Measurements from ENCODE around the gene TECPR2. TPM values are rescaled to one million over a fixed set of nuclear protein-coding genes. Genes with fewer than 3 reads are reported as not detected.
A peak's percentile ranks its signal among the peaks of the same experiment; 100 is the strongest.

Gene TECPR2
- total RNA-seq, 2 donors from 2014 or later: 17.1 to 20.5 TPM

DNA sequence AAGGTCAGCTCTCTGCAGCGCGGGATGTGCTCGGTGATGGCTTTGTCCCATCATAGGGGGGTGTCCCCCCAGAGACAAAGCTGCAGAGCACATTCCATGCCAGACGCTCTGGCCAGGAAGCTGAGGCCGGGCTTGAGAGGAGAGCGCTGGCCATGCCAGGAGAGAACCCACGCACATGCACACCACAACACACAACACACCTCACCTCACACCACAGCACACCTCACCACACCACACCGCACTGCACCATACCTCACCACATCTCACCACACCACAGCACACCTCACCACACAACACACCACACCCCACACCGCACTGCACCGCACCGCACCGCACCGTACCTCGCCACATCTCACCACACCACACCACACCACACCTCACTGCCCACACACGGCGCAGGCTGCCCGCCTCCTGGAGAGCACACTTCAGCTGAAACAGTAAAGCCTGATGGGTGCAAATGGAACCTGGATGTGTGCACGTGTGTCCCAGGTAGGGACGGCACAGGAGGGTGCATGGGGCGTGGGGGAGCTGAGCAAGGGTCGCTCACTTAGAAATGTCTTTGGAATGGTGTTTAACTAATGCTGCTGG is 136.0 kb downstream of the TECPR2 start:
- ATAC-seq: no peak
- intact Hi-C loops (cut with DNase I, micrococcal nuclease): no loop called here
- no peak for DNase-seq

DNA sequence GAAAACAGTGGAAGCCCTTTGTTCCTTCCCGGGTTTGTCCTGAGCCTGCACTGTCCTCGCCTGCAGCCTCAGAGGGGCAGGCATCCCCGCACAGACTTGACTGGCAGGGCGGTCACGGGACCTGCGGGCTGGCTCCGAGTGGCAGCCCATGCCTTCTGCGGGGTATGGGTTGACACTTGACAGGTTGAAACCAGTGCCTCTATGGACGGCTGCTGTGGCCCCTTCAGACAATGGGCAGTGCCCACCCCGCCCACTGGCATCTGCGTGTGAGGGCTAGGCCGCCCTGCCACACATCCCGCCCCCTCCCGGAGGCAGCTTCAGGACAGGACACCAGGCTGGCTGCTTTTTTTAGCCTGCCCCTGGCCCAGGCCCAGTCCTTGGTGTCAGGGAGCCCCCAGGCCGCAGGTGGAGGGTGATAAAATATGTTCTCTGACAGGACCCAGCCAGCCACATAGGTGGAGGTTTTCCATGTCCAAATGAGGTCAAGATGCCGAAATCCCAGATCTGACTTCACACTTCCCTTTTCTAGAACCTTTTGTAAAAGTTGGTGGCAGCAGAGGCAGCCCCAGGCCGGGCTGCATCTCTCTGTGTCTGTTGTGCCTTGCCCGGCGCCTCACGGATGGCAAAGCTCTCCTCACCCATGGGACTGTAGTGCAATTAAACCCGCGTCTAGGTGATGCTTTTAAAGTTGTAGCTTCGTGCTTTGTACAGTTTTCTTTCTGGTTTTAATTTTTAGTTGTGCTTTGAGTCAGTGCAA is 136.8 kb downstream of the TECPR2 start:
- ATAC-seq (no peak), DNase-seq (no peak)
- intact Hi-C loops (cut with DNase I, micrococcal nuclease): no loop called here

DNA sequence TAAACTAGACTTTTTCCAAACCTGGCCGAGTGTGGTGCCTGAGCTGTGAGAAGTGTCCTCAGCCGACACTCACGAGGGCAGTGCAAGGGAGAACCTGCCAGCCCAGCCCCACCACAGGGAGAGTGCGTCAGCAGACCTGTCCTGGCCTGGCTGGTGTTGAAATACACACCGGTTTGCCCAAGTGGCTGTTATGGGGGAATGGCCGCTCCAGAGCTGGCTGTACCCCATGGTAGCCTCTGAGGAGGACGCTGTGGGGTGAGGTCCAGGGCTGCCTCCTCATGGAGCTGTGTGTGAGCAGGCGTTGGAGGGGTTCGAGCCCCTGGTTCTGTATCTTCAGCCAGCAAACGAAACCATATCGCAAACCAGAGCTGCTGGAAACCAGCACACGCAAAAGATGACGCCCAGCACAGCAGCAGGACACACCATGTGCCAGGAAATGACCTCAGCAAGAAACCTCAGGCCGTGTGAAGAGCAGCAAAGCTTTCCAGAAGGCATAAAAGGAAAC is 137.5 kb downstream of the TECPR2 start:
- DNase-seq: peak in 1 of 2 donors; percentile 62
- intact Hi-C loops (cut with DNase I, micrococcal nuclease): no loop called here

DNA sequence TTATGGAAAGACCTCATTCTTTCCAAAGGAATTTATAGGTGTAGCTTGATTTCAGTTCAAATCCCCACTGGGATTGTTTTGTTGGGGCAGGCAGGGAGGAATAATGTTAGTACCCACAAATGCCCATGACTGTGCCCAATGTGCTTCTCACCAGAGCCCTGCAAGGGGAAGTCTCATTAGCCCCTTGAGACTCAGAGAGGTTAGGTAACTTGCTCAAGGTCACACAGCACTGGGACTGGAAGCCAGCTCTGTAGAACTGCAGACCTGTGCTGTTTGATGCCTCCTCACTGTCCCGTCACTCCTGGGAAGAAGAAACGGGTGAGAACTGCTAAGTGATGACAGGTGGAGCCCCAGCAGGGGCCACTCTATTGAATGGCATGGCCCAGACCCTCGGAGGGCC is 138.0 kb downstream of the TECPR2 start:
- no peak for DNase-seq
- intact Hi-C loops (cut with DNase I, micrococcal nuclease): no loop called here
- ATAC-seq: no peak

More for the DNA sequence above, 137.5 kb downstream of the TECPR2 start:
- no peak for ATAC-seq

DNA sequence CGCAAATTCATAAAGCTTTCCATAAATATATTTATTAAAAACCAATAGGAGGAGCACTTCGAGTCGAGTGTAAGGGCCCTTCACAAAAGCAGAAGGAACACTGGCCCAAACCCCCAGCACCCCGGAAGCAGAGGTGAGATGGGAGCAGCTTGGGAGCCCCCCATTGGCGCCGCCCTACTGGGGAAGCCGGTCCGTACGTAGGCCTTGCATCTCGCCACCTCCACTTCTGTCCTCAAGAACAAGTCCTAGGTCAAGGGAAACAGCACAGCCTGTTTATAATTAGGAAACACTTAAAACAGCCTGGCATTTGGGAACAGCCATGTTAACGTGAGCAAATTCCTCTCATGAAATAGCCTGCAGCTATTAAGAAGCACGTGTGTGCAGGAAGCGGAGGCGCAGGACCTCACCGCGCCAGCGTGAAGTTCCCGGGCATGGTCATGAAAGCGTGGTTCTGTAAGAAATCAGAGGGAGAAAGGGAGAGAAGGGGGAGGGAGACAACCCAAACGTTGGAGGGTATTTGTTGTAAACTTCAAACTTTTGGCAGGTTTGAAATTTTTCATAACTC is 139.1 kb downstream of the TECPR2 start:
- intact Hi-C loops (cut with DNase I, micrococcal nuclease): no loop called here
- no peak for DNase-seq
- no peak for ATAC-seq

DNA sequence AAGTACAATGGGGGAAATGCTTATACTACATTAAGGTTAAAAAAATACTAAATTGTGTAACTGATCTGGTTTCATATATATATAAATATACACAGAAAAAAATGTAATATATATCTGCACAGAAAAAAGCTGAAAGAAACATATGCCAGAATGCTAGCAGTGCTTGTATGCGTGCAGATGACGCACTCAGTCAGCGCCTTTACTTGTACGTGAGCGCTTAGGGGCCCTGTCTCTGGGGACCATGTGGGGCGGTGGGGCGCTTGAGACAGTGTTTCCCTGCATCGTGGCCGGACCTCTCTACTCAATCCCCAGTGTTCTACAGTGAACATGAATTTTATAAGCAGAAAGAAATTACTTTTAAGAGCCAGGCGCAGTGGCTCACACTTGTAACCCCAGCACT is 139.8 kb downstream of the TECPR2 start:
- intact Hi-C loops (cut with DNase I, micrococcal nuclease): no loop called here
- DNase-seq: no peak
- ATAC-seq: no peak

DNA sequence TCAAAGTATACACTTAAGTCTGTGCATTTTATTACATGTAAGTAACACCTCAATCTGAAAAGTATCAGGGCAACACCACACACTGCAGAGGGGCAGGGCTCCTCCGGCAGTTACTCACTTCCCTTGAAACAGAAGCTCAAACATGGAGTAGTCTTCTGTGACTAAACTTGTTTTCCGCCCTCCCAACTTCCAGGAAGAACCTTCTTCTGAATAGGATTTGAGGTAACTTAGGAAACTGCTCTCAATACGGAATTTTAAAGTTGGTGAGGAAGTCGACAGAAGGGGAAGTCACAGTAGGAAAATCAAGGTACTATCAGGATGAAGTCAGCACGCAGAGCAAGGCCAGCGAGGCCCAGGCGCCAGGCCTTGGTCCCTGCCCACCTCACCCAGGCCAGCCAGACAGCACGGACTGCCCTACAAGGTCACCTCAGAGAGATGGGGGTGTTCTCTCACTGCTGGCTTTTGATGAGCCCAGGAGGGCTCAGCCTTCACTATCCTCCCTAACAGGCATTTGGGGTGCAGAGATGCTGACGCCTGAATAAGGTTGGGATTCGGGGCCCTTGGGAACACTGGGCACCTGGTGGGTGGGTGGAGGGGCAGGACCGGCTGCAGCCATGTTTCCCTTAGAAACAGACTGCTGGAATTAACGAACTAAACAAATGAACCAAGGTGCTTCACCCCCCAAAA is 141.0 kb downstream of the TECPR2 start:
- ATAC-seq: no peak
- intact Hi-C loops (cut with DNase I, micrococcal nuclease): no loop called here
- no peak for DNase-seq

DNA sequence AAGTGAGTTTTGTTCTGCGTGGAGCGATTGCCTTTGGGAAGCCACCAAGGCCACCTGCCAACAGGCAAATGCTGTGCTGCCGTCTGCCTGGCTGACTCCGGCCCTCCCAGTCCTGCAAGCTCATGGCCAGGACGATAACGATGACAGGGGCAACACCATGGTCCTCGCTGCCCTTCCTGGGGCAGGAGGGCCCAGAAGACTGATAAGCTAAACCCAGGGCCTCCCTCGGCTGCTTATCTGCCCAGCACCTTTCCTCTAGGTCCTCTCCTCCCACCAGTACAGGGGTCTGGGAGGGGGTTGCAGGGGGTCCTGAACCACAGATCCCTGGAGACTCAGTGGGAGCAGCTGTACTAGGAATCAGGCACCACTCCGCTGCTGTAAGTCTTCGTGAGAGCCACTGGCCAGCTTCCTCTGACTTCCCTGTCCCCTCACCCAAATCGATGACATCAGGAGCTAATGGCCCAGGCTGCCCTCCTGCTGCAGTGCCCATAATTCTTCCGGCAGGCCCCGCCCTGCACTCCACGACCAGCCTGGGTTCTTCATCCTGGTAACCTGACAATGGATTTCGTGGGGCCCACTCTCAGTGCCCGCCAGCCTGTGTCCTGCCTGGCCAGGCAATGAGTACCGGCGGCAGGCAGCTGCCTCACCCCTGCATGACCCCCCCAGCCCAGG is 141.7 kb downstream of the TECPR2 start:
- intact Hi-C loops (cut with DNase I, micrococcal nuclease): no loop called here

DNA sequence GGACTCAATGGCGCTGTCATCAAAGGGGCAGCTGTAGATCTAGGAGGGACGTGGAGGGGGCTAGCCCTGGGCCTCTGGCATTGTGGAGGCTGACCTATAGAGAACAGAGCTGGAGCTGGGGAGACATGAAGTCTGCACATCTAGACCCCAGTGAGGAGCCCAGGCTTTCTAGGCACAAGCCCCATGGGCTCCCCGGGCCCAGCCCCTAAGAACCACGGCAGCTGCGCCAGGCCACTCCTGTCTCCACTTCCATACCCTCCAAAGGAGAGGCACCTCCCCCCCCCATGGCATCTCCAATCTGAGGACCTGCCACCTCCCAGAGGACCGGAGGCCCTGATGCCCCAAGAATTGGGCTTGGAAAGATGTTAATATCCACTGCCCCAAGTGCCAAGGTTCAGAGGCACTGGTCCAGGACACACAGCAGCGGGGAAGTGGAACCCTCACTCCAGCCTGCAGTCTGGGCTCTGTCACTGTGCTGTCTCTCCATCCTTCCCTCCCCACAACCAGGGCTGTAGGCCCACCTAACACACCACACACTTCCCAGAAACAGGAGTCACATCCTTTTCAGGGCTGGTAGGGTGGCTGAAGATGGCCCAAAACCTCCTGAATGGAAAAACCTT is 142.4 kb downstream of the TECPR2 start:
- intact Hi-C loops (cut with DNase I, micrococcal nuclease): no loop called here
- ATAC-seq (no peak), DNase-seq (no peak)

More for the DNA sequence above, 141.7 kb downstream of the TECPR2 start:
- DNase-seq (no peak), ATAC-seq (peak; percentile 11)

DNA sequence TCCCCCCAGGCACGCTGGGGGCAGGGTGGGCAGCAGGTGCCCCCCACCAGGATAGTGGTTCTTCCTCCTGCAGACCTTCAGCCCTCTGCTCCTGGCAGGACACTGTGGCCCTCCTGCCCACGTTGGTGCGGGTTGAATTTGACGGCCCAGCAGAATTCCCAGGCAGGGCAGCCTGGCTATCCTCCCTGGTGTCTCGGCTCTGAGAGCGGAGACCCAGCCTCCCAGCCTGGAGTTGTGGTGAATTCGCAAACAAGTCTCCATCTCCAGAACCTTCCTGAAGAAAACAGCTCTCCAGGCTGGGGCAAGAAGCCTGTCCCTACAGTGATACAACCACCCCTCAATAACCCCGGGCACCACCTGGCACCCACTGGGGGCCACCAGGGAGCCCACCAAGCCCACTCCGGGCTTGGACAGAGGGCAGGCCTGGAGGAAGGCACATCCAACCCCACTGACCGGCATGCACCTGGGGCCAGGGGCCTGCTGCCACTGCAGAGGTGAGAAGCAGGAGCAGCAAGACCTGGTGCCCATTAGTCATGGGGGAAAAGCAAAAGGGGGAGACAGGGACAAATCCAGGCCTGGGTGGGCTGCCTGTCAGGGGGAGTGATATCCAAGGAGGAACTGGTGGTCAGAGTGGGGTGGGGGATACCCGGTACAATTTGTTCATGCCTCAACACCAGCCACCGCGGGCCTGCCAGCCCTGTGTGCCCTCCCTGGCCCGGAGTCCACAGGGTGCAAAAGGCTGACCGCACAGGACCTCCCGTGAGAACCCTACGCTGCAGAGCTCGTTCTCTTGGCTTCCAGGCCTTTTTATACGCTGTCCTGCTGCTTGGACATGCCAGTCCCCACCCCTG is 143.3 kb downstream of the TECPR2 start:
- ATAC-seq: no peak
- intact Hi-C loops (cut with DNase I, micrococcal nuclease): no loop called here
- no peak for DNase-seq

DNA sequence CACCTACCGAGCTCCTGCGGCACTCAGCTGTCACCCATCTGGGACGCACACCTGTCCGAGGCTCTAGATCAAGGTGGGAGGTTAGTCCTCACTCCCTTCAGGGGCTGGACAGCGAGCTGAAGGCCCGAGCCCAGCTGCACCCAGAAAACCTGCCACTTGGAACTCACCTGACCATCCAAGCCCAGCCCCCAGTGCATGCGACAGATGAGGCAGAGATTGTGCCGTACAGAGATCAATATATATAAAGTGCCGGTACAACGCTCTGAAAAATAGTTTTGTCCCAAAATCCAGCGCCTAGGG is 143.8 kb downstream of the TECPR2 start:
- ATAC-seq: no peak
- intact Hi-C loops (cut with DNase I, micrococcal nuclease): no loop called here
- no peak for DNase-seq

DNA sequence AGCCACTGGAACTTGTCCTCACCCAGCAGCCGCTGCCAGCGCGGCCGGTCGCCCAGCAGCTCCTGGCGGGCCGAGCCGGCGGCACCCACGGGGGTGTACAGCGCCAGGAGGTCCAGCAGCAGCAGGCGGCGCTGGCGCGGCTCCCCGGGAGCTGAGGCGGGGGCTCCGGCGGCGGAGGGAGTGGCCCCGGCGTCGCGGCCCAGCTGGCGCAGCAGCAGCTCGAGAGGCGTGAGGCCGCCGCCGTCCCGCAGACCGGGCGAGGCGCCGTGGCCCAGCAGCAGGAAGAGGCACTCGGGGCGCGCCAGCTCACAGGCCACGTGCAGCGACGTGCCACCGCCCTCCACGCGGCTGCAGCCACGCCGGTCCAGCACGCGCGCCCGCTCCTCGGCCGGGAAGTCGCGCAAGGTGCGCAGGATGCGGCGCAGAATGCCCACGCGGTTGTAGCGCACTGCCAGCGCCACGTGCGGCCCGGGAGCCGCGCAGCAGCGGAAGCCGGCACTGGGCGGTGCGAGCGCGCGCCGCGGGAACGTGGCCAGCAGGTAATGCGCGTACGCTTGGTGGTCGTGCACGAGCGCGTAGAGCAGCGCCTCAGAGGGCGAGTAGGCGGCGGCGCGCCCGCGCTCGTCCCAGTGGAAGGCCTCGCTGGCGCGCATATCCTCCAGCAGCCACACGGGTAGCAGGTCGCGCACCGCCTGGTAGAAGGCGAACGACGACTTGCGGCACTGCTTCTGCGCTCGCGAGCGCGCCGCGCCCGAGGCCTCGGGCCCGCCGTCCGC is 144.5 kb downstream of the TECPR2 start:
- ATAC-seq: no peak
- no peak for DNase-seq
- intact Hi-C loops (cut with DNase I, micrococcal nuclease): no loop called here

DNA sequence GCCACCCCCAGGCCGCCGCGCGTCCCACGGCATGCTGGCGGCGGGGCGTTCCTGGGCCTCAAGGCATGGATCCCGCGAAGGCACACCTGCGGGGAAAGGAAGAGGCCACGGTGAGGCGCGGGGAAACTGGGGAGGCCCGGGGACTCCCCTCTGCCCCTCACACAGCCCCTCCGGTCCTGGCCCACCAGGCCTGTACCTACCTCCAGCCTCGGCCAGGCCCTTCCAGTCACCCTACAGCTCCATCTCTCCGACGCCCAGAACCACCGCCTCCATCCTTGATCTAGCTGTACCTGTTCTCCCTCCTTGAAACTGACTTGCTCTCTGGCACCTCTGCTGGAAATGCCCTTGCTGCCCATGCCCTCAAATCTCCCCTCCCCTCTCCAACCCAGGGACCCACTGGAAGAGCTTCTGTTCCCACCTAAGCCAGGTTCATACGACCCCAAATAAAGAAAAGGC is 145.1 kb downstream of the TECPR2 start:
- no peak for ATAC-seq
- intact Hi-C loops (cut with DNase I, micrococcal nuclease): no loop called here

DNA sequence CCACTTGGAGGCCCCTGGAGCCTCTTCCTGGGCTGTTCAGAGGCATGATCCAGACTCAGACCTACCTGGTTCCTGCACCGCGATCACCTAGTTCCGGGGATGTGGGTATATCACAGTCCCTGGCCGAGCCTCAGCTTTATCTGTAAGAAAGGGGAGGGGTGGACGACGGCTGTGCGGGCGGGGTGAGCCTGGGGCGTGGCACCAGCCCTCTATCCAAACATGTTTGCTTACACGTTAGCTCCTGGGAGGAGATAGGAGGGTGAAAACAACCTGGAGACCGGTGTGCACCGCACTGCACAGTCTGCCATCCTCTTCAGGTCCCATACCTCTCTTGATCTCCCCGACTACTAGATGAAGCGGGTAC is 145.7 kb downstream of the TECPR2 start:
- intact Hi-C loops (cut with DNase I, micrococcal nuclease): no loop called here
- ATAC-seq: peak; percentile 54
- DNase-seq: peak; percentile 85 to 90

More for the DNA sequence above, 145.1 kb downstream of the TECPR2 start:
- DNase-seq: no peak

DNA sequence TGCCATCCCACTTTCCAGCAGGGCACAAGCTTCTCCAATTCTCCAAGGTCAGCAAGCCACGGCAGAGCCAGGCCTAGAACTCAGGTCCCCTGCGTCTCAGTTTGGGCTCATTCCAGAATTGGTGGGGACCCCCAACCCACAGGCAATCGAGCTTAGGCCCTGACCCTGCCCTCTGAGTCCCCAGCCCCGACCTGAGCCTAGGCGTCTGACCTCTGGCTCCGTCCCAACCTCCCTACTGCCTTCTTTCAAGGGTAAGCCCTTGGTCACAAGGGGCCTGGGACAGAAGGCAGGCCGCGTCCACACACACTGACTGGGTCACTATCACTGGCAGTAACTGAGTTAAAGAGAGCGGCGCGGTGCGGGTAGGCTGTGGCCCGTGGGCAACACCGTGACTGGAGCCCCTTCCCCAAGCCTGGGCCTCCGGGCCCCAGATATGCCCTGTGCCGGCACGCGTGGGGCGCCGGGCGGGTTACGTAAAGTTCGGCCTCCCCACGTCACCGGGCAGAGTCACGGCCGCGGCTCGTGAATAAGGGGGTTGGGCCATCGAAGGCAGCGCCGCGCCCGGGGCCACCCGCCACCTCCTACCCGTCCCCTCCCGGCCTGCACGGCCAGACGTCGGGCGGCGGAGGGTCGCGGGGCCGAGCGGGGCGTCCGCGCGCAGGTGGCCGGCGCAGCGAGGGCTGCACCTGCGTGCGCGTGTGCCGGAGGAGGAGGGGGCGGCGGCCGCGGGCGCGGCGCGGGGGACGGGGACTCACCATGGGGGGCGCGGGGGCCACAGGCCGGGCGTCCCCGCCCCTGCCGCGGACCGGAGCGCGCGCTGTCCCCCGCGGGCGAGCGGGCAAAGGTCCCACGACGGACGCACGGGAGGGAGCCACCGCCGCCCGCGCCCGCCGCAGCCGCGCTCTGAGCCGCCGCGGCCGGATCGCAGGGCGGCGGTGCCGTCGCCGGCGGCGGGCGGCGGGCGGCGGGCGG is 146.3 kb downstream of the TECPR2 start:
- intact Hi-C loops (cut with DNase I, micrococcal nuclease): no loop called here
- DNase-seq (peak; percentile 75 to 76), ATAC-seq (peak; percentile 26)

Measured in left colon (tissue), 2 donors.